WTC11 (cell line): ENCODE measurements around the gene LTBP1.

Experiments used
- ATF3 ChIP-seq: sonication (generic); formaldehyde crosslinking; conservative IDR thresholded peaks from 2 replicates; pipeline ENCODE4 v1.8.1; 2022; ENCODE audit warnings: mild to moderate bottlenecking, missing genetic modification reagents
- CTCF ChIP-seq: fragments of 200-600 bp; IDR thresholded peaks from 2 replicates; pipeline ENCODE4 v1.8.0; 2022; ENCODE audit warnings: antibody characterized with exemption
- FOXP1 ChIP-seq: sonication (generic); formaldehyde crosslinking; IDR thresholded peaks from 2 replicates; pipeline ENCODE4 v1.8.0; 2022; ENCODE audit warnings: missing genetic modification reagents, mild to moderate bottlenecking, moderate library complexity, borderline replicate concordance
- HMGA2 ChIP-seq: fragments of 250-450 bp; sonication (Bioruptor Pico); IDR thresholded peaks from 2 replicates; pipeline ENCODE4 v1.4.0; 2021; ENCODE audit warnings: mild to moderate bottlenecking, moderate library complexity
- JUN ChIP-seq: sonication (generic); formaldehyde crosslinking; IDR thresholded peaks from 2 replicates; pipeline ENCODE4 v1.8.0; 2023; ENCODE audit warnings: mild to moderate bottlenecking, missing genetic modification reagents
- MYBL2 ChIP-seq: sonication (generic); formaldehyde crosslinking; IDR thresholded peaks from 2 replicates; pipeline ENCODE4 v1.8.1; 2023; ENCODE audit warnings: mild to moderate bottlenecking, moderate library complexity, missing genetic modification reagents
- NFYB ChIP-seq: sonication (generic); formaldehyde crosslinking; conservative IDR thresholded peaks from 2 replicates; pipeline ENCODE4 v1.8.0; 2022; ENCODE audit warnings: low read depth, missing genetic modification reagents
- TP53 ChIP-seq: sonication (generic); formaldehyde crosslinking; IDR thresholded peaks from 2 replicates; pipeline ENCODE4 v1.8.1; 2023; ENCODE audit warnings: mild to moderate bottlenecking, missing genetic modification reagents
- USF2 ChIP-seq: sonication (generic); formaldehyde crosslinking; IDR thresholded peaks from 2 replicates; pipeline ENCODE4 v1.8.1; 2023; ENCODE audit warnings: mild to moderate bottlenecking, missing genetic modification reagents, moderate library complexity
- TF ChIP-seq, protein P1 (sequence below): sonication (generic); formaldehyde crosslinking; IDR thresholded peaks from 2 replicates; pipeline ENCODE4 v1.8.1; 2022; ENCODE audit warnings: low read depth, mild to moderate bottlenecking, moderate library complexity, missing genetic modification reagents, borderline replicate concordance
- TF ChIP-seq, protein P2 (sequence below): sonication (generic); formaldehyde crosslinking; IDR thresholded peaks from 2 replicates; pipeline ENCODE4 v1.8.0; 2023; ENCODE audit warnings: missing genetic modification reagents

- TF ChIP-seq NFYB (CRISPR knock-in tag) (no peak), CTCF (no peak), USF2 (CRISPR knock-in tag) (no peak), FOXP1 (CRISPR knock-in tag) (no peak), TP53 (CRISPR knock-in tag) (no peak), JUN (no peak), HMGA2 (CRISPR knock-in tag) (no peak), MYBL2 (no peak), ATF3 (CRISPR knock-in tag) (no peak)
- TF ChIP-seq, protein P1, sequence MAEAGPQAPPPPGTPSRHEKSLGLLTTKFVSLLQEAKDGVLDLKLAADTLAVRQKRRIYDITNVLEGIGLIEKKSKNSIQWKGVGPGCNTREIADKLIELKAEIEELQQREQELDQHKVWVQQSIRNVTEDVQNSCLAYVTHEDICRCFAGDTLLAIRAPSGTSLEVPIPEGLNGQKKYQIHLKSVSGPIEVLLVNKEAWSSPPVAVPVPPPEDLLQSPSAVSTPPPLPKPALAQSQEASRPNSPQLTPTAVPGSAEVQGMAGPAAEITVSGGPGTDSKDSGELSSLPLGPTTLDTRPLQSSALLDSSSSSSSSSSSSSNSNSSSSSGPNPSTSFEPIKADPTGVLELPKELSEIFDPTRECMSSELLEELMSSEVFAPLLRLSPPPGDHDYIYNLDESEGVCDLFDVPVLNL (CRISPR knock-in tag), result no peak
- TF ChIP-seq, protein P2, sequence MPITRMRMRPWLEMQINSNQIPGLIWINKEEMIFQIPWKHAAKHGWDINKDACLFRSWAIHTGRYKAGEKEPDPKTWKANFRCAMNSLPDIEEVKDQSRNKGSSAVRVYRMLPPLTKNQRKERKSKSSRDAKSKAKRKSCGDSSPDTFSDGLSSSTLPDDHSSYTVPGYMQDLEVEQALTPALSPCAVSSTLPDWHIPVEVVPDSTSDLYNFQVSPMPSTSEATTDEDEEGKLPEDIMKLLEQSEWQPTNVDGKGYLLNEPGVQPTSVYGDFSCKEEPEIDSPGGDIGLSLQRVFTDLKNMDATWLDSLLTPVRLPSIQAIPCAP (CRISPR knock-in tag), result no peak
Observed at GRCh38 chr2:33133454-33133952, 186.8 kb downstream of the LTBP1 start.
